ENCODE measurements around the gene TNFRSF21. TPM values are rescaled to one million over a fixed set of nuclear protein-coding genes. Genes with fewer than 3 reads are reported as not detected.

Gene TNFRSF21
- total and polyA plus RNA-seq, 2 of the 8 experiments (the other 6 are each of a cell fraction or from before 2014, with no cell fraction given): 16.4 to 52.7 TPM

DNA sequence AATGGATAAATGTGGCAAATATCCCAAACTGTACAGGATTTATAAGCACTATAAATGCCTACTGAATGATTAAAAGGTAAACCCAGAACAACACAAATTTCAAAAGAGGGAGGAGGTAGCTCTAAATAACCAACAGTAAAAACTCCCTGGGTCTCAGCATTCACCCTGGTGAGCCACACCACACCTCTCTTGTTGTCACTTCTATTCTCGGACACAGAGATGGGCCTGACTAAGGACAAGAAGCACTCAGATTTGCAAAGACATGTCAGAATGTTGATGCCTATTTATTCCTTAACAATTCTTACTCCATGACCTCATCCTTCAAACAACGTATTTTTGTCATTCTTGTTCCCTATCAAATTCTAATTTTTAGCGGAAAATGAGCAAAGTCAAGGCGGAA, 14.7 kb downstream of the TNFRSF21 start (continued):
- TF ChIP-seq CTCF (IDR thresholded peaks at IDR 0.05; ENCODE audit: control extremely low read depth in 1 of 3, insufficient read depth in 1 of 3, low read depth in 1 of 3, low read length in 3 of 3): no peak
- no peak for TF ChIP-seq BACH1 (IDR thresholded peaks at IDR 0.05; ENCODE audit: low read length)
- no peak for TF ChIP-seq EP300 (IDR thresholded peaks at IDR 0.05; ENCODE audit: borderline replicate concordance in 1 of 2, low read depth in 2 of 2, low read length in 2 of 2)
- TF ChIP-seq CBX5 (IDR thresholded peaks at IDR 0.05; ENCODE audit: low read depth, low read length): no peak
- no peak for TF ChIP-seq CHD7 (IDR thresholded peaks at IDR 0.05; ENCODE audit: insufficient replicate concordance, low read length)
- TF ChIP-seq KDM1A (IDR thresholded peaks at IDR 0.05; ENCODE audit: borderline replicate concordance, low read length): no peak
- TF ChIP-seq SP2 (IDR thresholded peaks at IDR 0.05; ENCODE audit: low read length): no peak
- TF ChIP-seq JUN (IDR thresholded peaks at IDR 0.05; ENCODE audit: low read depth, low read length): no peak
